ENCODE data around the gene CRHR1. TPM values are rescaled to one million over a fixed set of nuclear protein-coding genes. Genes with fewer than 3 reads are reported as not detected.
A peak's percentile ranks its signal among the peaks of the same experiment; 100 is the strongest.

CRHR1 gene
- total and polyA plus RNA-seq, 10 donors = 0.22 TPM; not detected in 9

DNA sequence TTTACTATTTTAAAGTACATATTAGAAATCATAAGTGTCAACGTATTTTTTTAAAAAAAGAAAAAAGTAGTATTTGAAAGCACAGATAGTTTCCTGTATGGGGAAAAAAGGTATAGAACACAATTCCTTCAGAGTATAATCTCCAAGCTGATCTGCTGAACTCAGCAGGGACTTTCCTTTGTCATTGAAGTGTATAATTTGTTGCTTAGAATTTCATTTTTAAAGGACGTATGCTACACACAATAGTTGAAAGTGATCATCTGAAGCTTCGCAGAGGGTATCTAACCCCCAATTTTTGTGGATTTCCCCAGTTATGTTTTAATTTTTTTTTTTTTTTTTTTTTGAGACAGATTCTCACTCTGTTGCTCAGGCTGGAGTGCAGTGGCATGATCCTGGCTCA, 90.0 kb downstream of the CRHR1 start:
- TF ChIP-seq, protein P1, sequence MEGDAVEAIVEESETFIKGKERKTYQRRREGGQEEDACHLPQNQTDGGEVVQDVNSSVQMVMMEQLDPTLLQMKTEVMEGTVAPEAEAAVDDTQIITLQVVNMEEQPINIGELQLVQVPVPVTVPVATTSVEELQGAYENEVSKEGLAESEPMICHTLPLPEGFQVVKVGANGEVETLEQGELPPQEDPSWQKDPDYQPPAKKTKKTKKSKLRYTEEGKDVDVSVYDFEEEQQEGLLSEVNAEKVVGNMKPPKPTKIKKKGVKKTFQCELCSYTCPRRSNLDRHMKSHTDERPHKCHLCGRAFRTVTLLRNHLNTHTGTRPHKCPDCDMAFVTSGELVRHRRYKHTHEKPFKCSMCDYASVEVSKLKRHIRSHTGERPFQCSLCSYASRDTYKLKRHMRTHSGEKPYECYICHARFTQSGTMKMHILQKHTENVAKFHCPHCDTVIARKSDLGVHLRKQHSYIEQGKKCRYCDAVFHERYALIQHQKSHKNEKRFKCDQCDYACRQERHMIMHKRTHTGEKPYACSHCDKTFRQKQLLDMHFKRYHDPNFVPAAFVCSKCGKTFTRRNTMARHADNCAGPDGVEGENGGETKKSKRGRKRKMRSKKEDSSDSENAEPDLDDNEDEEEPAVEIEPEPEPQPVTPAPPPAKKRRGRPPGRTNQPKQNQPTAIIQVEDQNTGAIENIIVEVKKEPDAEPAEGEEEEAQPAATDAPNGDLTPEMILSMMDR (IDR thresholded peaks at IDR 0.05 in 8 of 11, conservative IDR thresholded peaks at IDR 0.05 in 3 of 11) = no peak
- TF ChIP-seq POLR2AphosphoS5 (IDR thresholded peaks at IDR 0.05) (no peak), POLR2A (IDR thresholded peaks at IDR 0.05) (no peak)
- H3K4me3 ChIP-seq = no peak overlapping the region
- peaks cover 0 to 6% (median 0%) of the 10 kb centered on the region in 7 donors for H3K27me3 ChIP-seq (replicated peaks in 1 of 7)
- WGBS, 5 donors = 32 to 47% (median 33%) methylated on average over 3 of the region's 3 CpGs
- H3K4me1 ChIP-seq = peaks cover 0 to 24% (median 11%) of the 10 kb centered on the region in 6 donors
- intact Hi-C loops (cut with DNase I; ENCODE audit: low total_unique reads) = no loop called here
- no peaks in the 10 kb centered on the region for H3K36me3 ChIP-seq
- H3K9me3 ChIP-seq = peaks cover 0 to 4% (median 0%) of the 10 kb centered on the region in 8 donors
- H3K27ac ChIP-seq = peak overlapping the region in 5 of 8 donors; percentile 2 to 40 (median 33)
- DNase-seq = no peak

DNA sequence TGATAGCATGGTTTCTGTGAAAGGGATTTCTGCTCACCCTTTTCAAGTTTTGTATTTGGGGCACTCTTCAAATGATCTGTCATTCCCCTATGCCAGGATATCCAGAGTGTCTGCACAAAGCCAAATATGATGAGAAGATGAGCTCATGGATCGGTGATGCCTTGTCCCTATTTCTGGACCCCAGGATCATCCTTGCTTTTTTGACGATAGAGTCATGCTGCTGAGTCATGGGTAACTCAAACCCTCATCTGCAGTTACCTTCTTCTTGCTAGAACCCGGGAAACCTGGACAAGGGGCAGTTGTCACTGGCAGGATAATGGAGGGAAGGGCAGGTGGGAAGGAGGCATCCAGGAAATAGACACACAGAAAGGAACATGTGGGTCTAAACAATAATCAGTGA, 92.4 kb downstream of the CRHR1 start:
- intact Hi-C loops (cut with DNase I; ENCODE audit: low total_unique reads) = no loop called here
- Histone ChIP-seq H3K9me3 (peaks cover 0 to 4% (median 0%) of the 10 kb centered on the region in 8 donors), H3K36me3 (no peaks in the 10 kb centered on the region), H3K27ac (no peak overlapping the region), H3K4me3 (no peak overlapping the region), H3K27me3 (replicated peaks in 1 of 7) (peaks cover 0 to 6% (median 0%) of the 10 kb centered on the region in 7 donors), H3K4me1 (peaks cover 0 to 15% (median 9%) of the 10 kb centered on the region in 6 donors)
- no peak for DNase-seq
- 72 to 88% (median 80%) methylated on average over 3 of the region's 3 CpGs for WGBS, 5 donors
- TF ChIP-seq, protein P1 (IDR thresholded peaks at IDR 0.05 in 8 of 11, conservative IDR thresholded peaks at IDR 0.05 in 3 of 11) = no peak
- no peak for TF ChIP-seq POLR2AphosphoS5 (IDR thresholded peaks at IDR 0.05)
- no peak for TF ChIP-seq POLR2A (IDR thresholded peaks at IDR 0.05)

DNA sequence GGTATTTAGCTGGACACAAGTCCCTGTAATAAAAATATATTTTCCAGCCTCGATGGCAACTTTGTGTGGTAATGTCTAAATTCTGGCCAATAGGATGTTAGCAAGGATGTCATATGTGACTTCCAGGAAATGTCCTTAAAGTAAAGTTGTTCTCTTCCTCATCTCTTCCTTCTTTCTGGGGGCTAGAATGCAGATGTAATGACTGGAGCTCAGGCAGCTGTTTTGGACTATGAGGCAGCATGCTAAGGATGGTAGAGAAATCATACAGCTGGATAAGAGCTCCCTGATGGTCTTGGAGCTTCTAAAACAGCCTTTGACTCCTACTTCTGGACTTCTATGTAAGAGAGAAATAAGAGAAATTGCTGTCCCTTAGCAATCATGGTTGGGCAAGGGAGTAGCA, 93.3 kb downstream of the CRHR1 start:
- 68 to 83% (median 80%) methylated on average over 1 of the region's 1 CpG for WGBS, 5 donors
- TF ChIP-seq POLR2AphosphoS5 (IDR thresholded peaks at IDR 0.05) = no peak
- no peak for TF ChIP-seq POLR2A (IDR thresholded peaks at IDR 0.05)
- TF ChIP-seq, protein P1 (IDR thresholded peaks at IDR 0.05 in 8 of 11, conservative IDR thresholded peaks at IDR 0.05 in 3 of 11) = no peak
- Histone ChIP-seq H3K9me3 (peaks cover 0 to 4% (median 0%) of the 10 kb centered on the region in 8 donors), H3K36me3 (no peaks in the 10 kb centered on the region), H3K4me1 (peaks cover 0 to 15% (median 9%) of the 10 kb centered on the region in 6 donors), H3K27me3 (replicated peaks in 1 of 7) (peaks cover 0 to 6% (median 0%) of the 10 kb centered on the region in 7 donors), H3K27ac (no peak overlapping the region), H3K4me3 (no peak overlapping the region)
- intact Hi-C loops (cut with DNase I; ENCODE audit: low total_unique reads) = no loop called here
- no peak for DNase-seq

DNA sequence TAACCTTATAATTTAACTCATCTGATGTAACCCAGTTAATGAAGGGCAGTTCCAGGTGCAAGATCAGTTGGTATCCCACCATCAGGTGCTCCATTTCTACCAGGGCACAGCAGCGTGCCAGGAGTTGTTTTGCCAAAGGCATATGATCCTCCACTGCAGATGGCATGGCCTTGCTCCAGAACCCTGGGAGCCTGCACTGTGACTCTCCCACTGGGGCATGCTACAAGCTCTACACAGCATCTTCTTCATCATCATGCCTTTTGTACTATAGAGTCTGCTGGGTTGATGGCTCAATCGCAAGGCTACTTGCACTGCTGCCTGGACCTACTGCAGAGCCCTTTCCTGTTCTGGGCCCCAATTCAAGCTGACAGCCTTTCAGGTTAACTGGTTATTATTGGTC, 98.9 kb downstream of the CRHR1 start:
- WGBS, 5 donors = 92 to 100% (median 96%) methylated on average over 1 to 2 of the region's 2 CpGs
- no peak for DNase-seq
- H3K36me3 ChIP-seq = no peaks in the 10 kb centered on the region
- no peaks in the 10 kb centered on the region for H3K27me3 ChIP-seq (replicated peaks in 1 of 7)
- no peak overlapping the region for H3K4me3 ChIP-seq
- intact Hi-C loops (cut with DNase I; ENCODE audit: low total_unique reads) = no loop called here
- peaks cover 0 to 11% (median 7%) of the 10 kb centered on the region in 8 donors for H3K9me3 ChIP-seq
- H3K27ac ChIP-seq = no peak overlapping the region
- no peaks in the 10 kb centered on the region for H3K4me1 ChIP-seq
- no peak for TF ChIP-seq POLR2AphosphoS5 (IDR thresholded peaks at IDR 0.05)
- no peak for TF ChIP-seq POLR2A (IDR thresholded peaks at IDR 0.05)
- TF ChIP-seq, protein P1 (IDR thresholded peaks at IDR 0.05 in 8 of 11, conservative IDR thresholded peaks at IDR 0.05 in 3 of 11) = no peak

Other genes starting within 250 kb of the CRHR1 start
- gene SPPL2C, start 60.6 kb downstream of the CRHR1 start, total RNA-seq = not detected
- not detected for gene SPPL2C, start 60.6 kb downstream of the CRHR1 start, polyA plus RNA-seq
- 1 to 10 TPM in 3 of 7 donors, under 1 TPM in 4; 0.32 to 1.6 (median 0.68) TPM for gene MAPT, start 110.2 kb downstream of the CRHR1 start, total RNA-seq
- gene MAPT, start 110.2 kb downstream of the CRHR1 start, polyA plus RNA-seq = under 1 TPM; 0.15 to 0.32 (median 0.20) TPM
- not detected for gene STH, start 214.9 kb downstream of the CRHR1 start, total RNA-seq
- not detected for gene STH, start 214.9 kb downstream of the CRHR1 start, polyA plus RNA-seq

Measured in spleen (tissue), 11 donors.